ENCODE measurements around the gene SCNM1.

The SCNM1 gene

DNA sequence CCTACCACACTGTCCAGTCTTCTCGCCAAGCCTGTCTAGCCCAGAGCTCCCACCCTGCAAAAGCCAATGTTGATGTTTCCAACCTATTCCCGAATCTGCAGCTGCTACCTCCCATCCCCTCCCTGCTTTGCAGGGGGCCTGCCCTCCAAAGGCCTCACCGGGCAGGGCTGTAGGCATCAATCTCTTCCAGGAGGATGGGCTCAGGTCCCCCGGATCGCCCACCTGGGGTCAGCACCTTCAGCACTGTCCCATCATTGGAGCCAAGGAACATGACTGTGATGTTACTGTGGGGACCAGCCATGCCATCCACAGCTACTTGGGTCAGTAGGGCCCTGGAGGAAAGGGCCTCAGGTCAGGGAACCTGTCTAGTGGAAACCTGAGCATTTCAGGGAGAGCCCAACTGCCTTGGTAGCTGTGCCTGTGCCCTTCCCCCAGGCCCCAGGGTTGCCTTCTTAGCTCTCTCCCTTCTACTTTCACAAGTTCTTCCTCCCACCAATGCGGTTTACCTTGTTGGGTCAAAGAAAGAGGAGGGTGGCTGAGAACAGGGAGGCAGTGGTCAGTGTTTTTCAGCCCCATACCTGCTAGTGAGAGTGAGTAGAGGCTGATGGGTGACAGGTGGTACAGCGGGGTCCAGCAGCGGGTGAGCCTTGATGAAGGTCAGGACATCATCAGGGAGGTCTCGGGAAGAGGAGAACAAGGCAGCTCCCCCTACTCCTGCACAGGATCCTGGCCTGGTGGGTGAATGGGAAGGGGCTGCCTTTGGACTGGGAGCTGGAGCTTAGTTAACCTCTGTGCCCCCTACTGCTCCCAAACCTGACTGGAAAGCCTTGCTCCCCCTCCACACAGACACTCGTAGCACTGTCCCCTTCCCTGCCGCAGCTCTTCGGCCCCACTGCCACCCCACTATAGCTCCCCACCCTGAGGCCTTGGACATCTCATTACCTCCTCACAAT, 30.2 kb upstream of the SCNM1 start:
- Histone ChIP-seq H3K4me3 (ENCODE audit: low read length) (no peak overlapping the region), H3K4me1 (ENCODE audit: control insufficient read depth, insufficient read depth, low read length) (peaks cover 5% of the 10 kb centered on the region), H3K36me3 (ENCODE audit: control insufficient read depth, insufficient read depth, low read length) (peaks cover 5% of the 10 kb centered on the region), H3K9me3 (ENCODE audit: control insufficient read depth, insufficient read depth, low read length) (no peaks in the 10 kb centered on the region), H3K27ac (ENCODE audit: low read length) (no peak overlapping the region), H3K27me3 (ENCODE audit: control insufficient read depth, insufficient read depth, low read length) (no peaks in the 10 kb centered on the region)
- WGBS (ENCODE audit: insufficient coverage, insufficient read length), result no CpG with 5 or more reads among the region's 12 CpGs
- DNase-seq (ENCODE audit: low read depth, low spot score), result no peak

DNA sequence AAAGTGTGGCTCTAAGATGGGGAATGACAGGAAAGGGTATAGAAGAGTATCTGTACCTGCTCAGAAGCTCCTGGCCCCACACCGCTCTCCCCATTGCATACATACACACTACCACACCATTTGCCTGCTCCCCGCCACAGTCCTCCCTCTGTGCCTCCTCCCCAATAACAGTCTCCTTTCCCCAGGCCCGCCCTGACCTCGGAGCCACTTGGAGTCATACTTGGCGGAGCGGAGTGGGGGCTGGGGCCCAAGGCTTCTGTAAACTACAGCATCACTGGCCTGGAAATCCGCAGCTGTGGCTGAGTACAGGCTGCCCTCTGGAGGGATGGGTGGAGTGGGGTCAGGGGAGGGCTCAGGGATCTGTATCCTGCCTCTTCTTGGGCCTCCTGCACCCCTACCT, 28.2 kb upstream of the SCNM1 start:
- WGBS (ENCODE audit: insufficient coverage, insufficient read length), result no CpG with 5 or more reads among the region's 7 CpGs
- no peak overlapping the region for H3K27ac ChIP-seq (ENCODE audit: low read length)
- peaks cover 5% of the 10 kb centered on the region for H3K36me3 ChIP-seq (ENCODE audit: control insufficient read depth, insufficient read depth, low read length)
- H3K9me3 ChIP-seq (ENCODE audit: control insufficient read depth, insufficient read depth, low read length), result no peaks in the 10 kb centered on the region
- no peaks in the 10 kb centered on the region for H3K27me3 ChIP-seq (ENCODE audit: control insufficient read depth, insufficient read depth, low read length)
- H3K4me1 ChIP-seq (ENCODE audit: control insufficient read depth, insufficient read depth, low read length), result peaks cover 4% of the 10 kb centered on the region
- H3K4me3 ChIP-seq (ENCODE audit: low read length), result no peak overlapping the region
- DNase-seq (ENCODE audit: low read depth, low spot score), result no peak

DNA sequence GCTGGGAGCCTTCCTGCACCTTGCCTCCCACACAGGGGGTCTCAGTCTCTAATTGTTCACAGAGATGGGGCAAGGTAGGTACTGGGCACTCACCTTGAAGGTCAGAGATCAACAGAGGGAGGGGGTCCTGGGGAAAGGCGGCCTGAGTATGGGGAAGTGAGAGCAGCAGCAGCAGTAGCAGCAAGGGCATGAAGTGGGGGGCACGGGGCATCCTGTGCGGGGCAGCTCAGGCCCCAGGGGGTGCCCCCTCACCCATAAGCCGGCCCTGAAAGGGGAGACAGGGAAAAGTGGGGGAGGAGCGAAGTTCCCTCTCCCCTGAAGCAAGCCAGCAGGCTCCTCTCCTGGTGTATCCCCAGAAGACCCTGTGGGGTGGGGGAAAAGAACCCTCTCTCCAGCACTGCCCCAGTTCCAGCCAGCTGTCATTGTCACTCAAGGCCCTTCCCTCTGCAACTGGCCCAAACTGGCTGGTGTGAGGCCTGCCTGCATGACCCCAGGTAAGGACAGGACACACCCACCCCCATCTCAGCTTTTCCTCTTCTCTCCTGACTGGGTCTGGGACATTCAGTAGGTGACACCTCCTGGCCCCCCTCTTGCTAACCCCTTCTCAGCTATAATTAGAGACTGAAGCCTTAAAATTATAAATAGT, 23.4 kb upstream of the SCNM1 start:
- Histone ChIP-seq H3K4me3 (ENCODE audit: low read length) (no peak overlapping the region), H3K36me3 (ENCODE audit: control insufficient read depth, insufficient read depth, low read length) (no peaks in the 10 kb centered on the region), H3K9me3 (ENCODE audit: control insufficient read depth, insufficient read depth, low read length) (no peaks in the 10 kb centered on the region), H3K27me3 (ENCODE audit: control insufficient read depth, insufficient read depth, low read length) (no peaks in the 10 kb centered on the region; the same call in 1 of the 2 replicates), H3K4me1 (ENCODE audit: control insufficient read depth, insufficient read depth, low read length) (peaks cover 8% of the 10 kb centered on the region), H3K27ac (ENCODE audit: low read length) (no peak overlapping the region)
- DNase-seq (ENCODE audit: low read depth, low spot score), result no peak
- WGBS (ENCODE audit: insufficient coverage, insufficient read length), result no CpG with 5 or more reads among the region's 5 CpGs

DNA sequence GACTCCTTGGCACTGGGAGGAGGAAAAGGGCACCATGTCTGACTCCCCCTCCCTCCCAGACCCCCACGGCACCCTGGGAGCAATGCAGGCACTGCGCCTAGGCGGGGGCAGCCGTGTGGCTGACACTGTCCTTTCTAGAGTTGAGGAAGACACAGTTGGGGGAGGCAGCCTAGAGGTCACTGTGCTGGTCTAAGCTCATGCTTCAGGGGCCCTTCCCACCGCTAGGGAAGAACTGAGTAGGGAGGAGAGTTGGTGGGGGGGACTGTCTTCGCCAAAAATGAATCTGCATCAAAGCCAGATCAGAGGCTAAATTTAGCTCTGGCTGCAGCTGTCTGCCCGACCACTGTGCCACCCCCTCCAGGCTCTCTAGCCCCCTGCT, 22.9 kb upstream of the SCNM1 start:
- no peaks in the 10 kb centered on the region for H3K9me3 ChIP-seq (ENCODE audit: control insufficient read depth, insufficient read depth, low read length)
- DNase-seq (ENCODE audit: low read depth, low spot score), result no peak
- H3K4me1 ChIP-seq (ENCODE audit: control insufficient read depth, insufficient read depth, low read length), result peaks cover 8% of the 10 kb centered on the region
- no peak overlapping the region for H3K27ac ChIP-seq (ENCODE audit: low read length)
- H3K4me3 ChIP-seq (ENCODE audit: low read length), result no peak overlapping the region
- WGBS (ENCODE audit: insufficient coverage, insufficient read length), result no CpG with 5 or more reads among the region's 7 CpGs
- no peaks in the 10 kb centered on the region; the same call in 1 of the 2 replicates for H3K27me3 ChIP-seq (ENCODE audit: control insufficient read depth, insufficient read depth, low read length)
- H3K36me3 ChIP-seq (ENCODE audit: control insufficient read depth, insufficient read depth, low read length), result no peaks in the 10 kb centered on the region

DNA sequence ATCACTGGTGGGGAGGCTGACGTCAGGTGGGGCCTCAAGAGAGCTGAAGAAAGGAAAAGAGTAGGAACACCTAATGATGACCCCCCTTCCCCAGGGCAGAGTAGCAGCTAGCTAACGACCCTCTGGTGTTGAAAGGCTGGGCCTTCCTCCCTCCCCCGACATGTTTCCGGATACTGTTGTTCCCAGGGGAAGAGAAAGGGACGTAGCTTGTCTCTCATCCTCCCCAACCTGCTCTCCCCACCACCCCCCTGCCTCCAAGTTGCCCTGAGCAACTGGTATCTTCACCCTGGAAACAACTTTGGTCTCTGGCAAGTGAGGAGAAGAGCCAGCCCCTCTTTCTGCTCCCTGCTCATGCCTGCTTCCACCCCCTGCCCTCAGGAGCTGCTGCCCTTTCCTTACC, 22.0 kb upstream of the SCNM1 start:
- H3K9me3 ChIP-seq (ENCODE audit: control insufficient read depth, insufficient read depth, low read length), result no peaks in the 10 kb centered on the region
- no CpG with 5 or more reads among the region's 5 CpGs for WGBS (ENCODE audit: insufficient coverage, insufficient read length)
- H3K4me3 ChIP-seq (ENCODE audit: low read length), result no peak overlapping the region
- no peaks in the 10 kb centered on the region; the same call in 1 of the 2 replicates for H3K27me3 ChIP-seq (ENCODE audit: control insufficient read depth, insufficient read depth, low read length)
- peaks cover 8% of the 10 kb centered on the region for H3K4me1 ChIP-seq (ENCODE audit: control insufficient read depth, insufficient read depth, low read length)
- DNase-seq (ENCODE audit: low read depth, low spot score), result no peak
- no peaks in the 10 kb centered on the region for H3K36me3 ChIP-seq (ENCODE audit: control insufficient read depth, insufficient read depth, low read length)
- no peak overlapping the region for H3K27ac ChIP-seq (ENCODE audit: low read length)

DNA sequence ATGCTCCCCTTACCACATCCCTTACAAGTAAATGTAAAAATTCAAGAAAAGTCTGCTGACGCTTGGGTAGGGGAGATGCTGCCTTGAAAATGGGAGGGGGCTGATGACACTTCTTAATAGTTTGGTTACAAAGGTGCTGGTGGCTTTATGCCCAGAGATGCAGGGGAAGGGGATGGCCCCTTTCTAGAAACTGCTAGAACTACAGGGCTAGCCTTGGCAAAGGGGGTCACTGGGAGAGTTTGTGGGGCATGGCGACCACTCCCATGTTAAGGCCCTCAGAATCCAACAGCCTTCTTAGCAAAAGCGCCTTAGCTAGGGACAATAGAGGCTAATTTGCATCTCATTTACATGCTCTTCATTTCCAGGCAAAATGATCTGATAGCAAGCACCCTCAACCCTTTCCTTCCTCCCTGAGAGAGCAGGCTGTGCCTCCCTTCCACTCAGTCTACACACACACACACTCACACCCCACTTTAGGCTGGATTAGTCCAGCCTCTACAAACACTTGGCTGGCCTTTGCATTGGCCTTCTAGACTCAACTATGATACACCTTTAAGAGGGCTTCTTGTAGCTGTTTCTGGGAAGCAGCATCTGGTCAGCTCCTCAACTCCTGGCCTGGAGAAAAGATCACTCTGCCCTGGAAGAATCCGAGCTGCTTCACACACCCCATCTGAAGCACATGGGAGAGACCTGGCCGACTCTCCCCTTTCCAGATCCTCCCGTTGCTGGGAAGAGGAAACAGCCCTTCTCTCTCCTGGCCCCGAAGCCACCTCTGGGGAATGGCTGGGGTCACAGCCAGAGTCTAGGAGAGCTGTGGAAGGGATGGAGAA, 21.3 kb upstream of the SCNM1 start:
- Histone ChIP-seq H3K27ac (ENCODE audit: low read length) (no peak overlapping the region), H3K27me3 (ENCODE audit: control insufficient read depth, insufficient read depth, low read length) (no peaks in the 10 kb centered on the region; the same call in 1 of the 2 replicates), H3K9me3 (ENCODE audit: control insufficient read depth, insufficient read depth, low read length) (no peaks in the 10 kb centered on the region), H3K4me3 (ENCODE audit: low read length) (no peak overlapping the region), H3K36me3 (ENCODE audit: control insufficient read depth, insufficient read depth, low read length) (no peaks in the 10 kb centered on the region), H3K4me1 (ENCODE audit: control insufficient read depth, insufficient read depth, low read length) (peaks cover 8% of the 10 kb centered on the region)
- DNase-seq (ENCODE audit: low read depth, low spot score), result no peak
- WGBS (ENCODE audit: insufficient coverage, insufficient read length), result no CpG with 5 or more reads among the region's 7 CpGs

DNA sequence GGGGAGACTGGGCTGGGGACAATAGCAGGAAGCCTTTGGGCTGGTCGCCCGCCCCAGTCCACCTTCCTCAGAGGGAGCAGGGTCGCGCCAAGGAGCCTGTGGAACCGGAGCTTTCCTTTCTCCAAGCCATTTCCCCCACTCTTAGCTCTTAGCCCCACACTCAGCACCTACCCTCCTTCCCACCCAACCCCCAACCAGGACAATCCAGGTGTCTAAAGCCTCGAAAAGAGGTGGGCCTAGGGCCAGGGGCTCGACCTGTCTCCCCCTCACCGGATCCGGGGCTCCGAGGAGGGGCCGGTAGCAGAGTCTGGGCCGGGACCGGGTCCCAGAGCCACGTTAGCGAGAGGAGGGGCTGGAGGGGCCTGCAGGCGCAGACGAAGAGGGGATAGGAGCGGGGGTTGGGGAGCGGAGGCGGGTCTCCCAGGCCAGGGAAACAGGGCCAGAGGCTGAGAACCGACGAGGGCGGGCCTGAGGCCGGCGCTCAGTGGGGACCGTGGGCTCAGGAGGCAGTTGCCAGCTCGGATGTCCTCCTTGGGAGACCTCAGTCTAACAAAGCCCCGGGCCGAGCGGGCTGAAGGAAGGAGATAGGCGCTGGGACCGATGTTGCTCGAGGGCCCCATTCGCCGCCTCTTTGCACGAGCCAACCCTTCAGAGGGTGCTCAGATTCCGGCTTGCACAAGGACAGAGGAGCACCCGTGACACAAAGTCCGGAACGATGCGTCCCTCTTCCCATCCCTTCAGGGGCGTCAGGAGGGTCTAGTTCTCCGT, 20.5 kb upstream of the SCNM1 start:
- DNase-seq (ENCODE audit: low read depth, low spot score), result no peak
- Histone ChIP-seq H3K27me3 (ENCODE audit: control insufficient read depth, insufficient read depth, low read length) (no peaks in the 10 kb centered on the region; the same call in 1 of the 2 replicates), H3K4me1 (ENCODE audit: control insufficient read depth, insufficient read depth, low read length) (peaks cover 8% of the 10 kb centered on the region), H3K4me3 (ENCODE audit: low read length) (peak overlapping the region; percentile 79), H3K9me3 (ENCODE audit: control insufficient read depth, insufficient read depth, low read length) (no peaks in the 10 kb centered on the region), H3K27ac (ENCODE audit: low read length) (no peak overlapping the region), H3K36me3 (ENCODE audit: control insufficient read depth, insufficient read depth, low read length) (no peaks in the 10 kb centered on the region)
- no CpG with 5 or more reads among the region's 43 CpGs for WGBS (ENCODE audit: insufficient coverage, insufficient read length)

DNA sequence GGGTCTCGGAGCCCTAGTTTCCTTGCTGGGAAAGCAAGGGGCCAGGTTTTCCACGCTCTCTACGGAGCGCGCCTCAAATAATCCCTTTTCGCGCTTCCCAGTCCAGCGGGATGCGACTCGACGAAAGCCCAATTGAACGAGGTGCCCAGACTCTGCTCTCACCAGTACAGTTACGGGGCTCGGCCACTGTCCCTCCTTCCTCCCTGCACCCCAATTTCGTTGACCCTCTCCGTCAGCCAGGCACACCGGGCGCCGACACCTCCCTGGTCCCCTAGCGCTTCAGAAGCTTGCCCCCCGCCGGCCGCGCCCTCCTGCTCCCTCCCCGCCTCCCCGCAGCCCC, 19.9 kb upstream of the SCNM1 start:
- Histone ChIP-seq H3K4me1 (ENCODE audit: control insufficient read depth, insufficient read depth, low read length) (peaks cover 8% of the 10 kb centered on the region), H3K9me3 (ENCODE audit: control insufficient read depth, insufficient read depth, low read length) (no peaks in the 10 kb centered on the region), H3K27ac (ENCODE audit: low read length) (no peak overlapping the region), H3K27me3 (ENCODE audit: control insufficient read depth, insufficient read depth, low read length) (no peaks in the 10 kb centered on the region; the same call in 1 of the 2 replicates), H3K36me3 (ENCODE audit: control insufficient read depth, insufficient read depth, low read length) (no peaks in the 10 kb centered on the region), H3K4me3 (ENCODE audit: low read length) (peak overlapping the region; percentile 79)
- no CpG with 5 or more reads among the region's 26 CpGs for WGBS (ENCODE audit: insufficient coverage, insufficient read length)
- DNase-seq (ENCODE audit: low read depth, low spot score), result no peak

DNA sequence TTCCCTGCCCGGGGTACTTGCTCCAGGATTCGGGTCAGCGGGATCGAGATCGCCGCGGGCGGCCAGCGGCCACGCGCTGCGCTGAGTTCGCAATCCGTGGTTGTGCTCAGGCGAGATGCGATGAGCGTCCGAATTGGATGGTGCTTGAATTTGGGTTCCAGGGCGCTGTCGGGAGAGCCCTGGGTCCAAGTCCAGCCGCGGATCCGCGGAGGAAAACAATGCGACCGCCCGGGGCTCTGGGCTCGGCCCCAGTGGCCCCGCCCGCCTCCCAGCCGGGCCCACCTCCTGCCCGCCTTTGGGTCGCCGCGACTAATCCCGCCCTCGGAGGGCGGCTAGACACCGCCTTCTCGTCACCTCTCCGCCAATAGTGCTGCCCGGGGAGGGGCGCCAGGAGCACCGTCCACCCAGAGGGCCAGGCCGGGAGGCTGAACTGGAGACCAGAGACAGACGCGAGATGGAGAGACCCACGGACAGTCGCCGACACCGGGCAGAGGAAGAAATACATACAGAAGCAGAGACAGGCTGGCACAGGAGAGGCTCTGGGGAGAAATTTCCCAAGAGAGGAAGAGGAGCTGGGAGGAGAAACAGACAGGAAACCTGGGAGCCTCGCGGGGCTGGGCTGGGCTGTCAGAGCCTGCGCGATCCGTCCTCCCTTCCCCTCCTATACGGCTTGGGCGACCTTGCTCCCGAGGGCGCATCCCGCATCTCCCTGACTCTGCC, 19.4 kb upstream of the SCNM1 start, which contains the start of gene SEMA6C:
Gene SEMA6C (minus strand): TSS at position 220 of the 720 bp plus-strand sequence. CDS start 4,010 bp downstream, outside the sequence.
- DNase-seq (ENCODE audit: low read depth, low spot score), result no peak
- Histone ChIP-seq H3K36me3 (ENCODE audit: control insufficient read depth, insufficient read depth, low read length) (no peaks in the 10 kb centered on the region), H3K27ac (ENCODE audit: low read length) (no peak within 1 kb of the TSS), H3K4me1 (ENCODE audit: control insufficient read depth, insufficient read depth, low read length) (peaks cover 8% of the 10 kb centered on the region), H3K9me3 (ENCODE audit: control insufficient read depth, insufficient read depth, low read length) (no peaks in the 10 kb centered on the region), H3K4me3 (ENCODE audit: low read length) (peak within 1 kb of the TSS; percentile 79), H3K27me3 (ENCODE audit: control insufficient read depth, insufficient read depth, low read length) (no peaks in the 10 kb centered on the region; the same call in 1 of the 2 replicates)
- WGBS (ENCODE audit: insufficient coverage, insufficient read length), result no CpG with 5 or more reads among the region's 61 CpGs
